Measurements from ENCODE around the gene SMARCAL1.

SMARCAL1 gene

GRCh38 chr2:216467845-216468244, 55.6 kb downstream of the SMARCAL1 start:
- Histone ChIP-seq H3K9ac (ENCODE audit: insufficient read length, low read depth) (no peak overlapping the region), H3K27me3 (ENCODE audit: insufficient read depth, insufficient read length) (no peaks in the 10 kb centered on the region), H3K4me3 (ENCODE audit: insufficient read length, low read depth) (no peak overlapping the region), H3K36me3 (ENCODE audit: insufficient read depth, insufficient read length, low read length) (peaks cover 41% of the 10 kb centered on the region), H3K4me1 (ENCODE audit: insufficient read depth, insufficient read length) (no peaks in the 10 kb centered on the region), H3K9me3 (ENCODE audit: insufficient read depth, low read length) (no peaks in the 10 kb centered on the region)
- no peak for DNase-seq (ENCODE audit: low read depth, low spot score)
- TF ChIP-seq SUZ12 (IDR thresholded peaks at IDR 0.05; ENCODE audit: extremely low read depth, insufficient read depth, insufficient read length): no peak
- no peak for TF ChIP-seq ZNF274 (IDR thresholded peaks at IDR 0.05; ENCODE audit: low read depth, low read length)
- no peak for TF ChIP-seq YY1 (IDR thresholded peaks at IDR 0.05; ENCODE audit: insufficient read depth, insufficient read length)

- no peaks in the 10 kb centered on the region for H3K4me1 ChIP-seq (ENCODE audit: insufficient read depth, insufficient read length)
- no peaks in the 10 kb centered on the region for H3K27me3 ChIP-seq (ENCODE audit: insufficient read depth, insufficient read length)
- no peaks in the 10 kb centered on the region for H3K9me3 ChIP-seq (ENCODE audit: insufficient read depth, low read length)
- H3K4me3 ChIP-seq (ENCODE audit: insufficient read length, low read depth): no peak overlapping the region
- H3K9ac ChIP-seq (ENCODE audit: insufficient read length, low read depth): no peak overlapping the region
- peaks cover 37% of the 10 kb centered on the region for H3K36me3 ChIP-seq (ENCODE audit: insufficient read depth, insufficient read length, low read length)
- no peak for DNase-seq (ENCODE audit: low read depth, low spot score)
- no peak for TF ChIP-seq SUZ12 (IDR thresholded peaks at IDR 0.05; ENCODE audit: extremely low read depth, insufficient read depth, insufficient read length)
- no peak for TF ChIP-seq ZNF274 (IDR thresholded peaks at IDR 0.05; ENCODE audit: low read depth, low read length)
- no peak for TF ChIP-seq YY1 (IDR thresholded peaks at IDR 0.05; ENCODE audit: insufficient read depth, insufficient read length)
Observed at GRCh38 chr2:216469661-216470060, 57.4 kb downstream of the SMARCAL1 start.

- Histone ChIP-seq H3K9ac (ENCODE audit: insufficient read length, low read depth) (no peak overlapping the region), H3K4me3 (ENCODE audit: insufficient read length, low read depth) (no peak overlapping the region), H3K36me3 (ENCODE audit: insufficient read depth, insufficient read length, low read length) (peaks cover 49% of the 10 kb centered on the region), H3K9me3 (ENCODE audit: insufficient read depth, low read length) (no peaks in the 10 kb centered on the region), H3K4me1 (ENCODE audit: insufficient read depth, insufficient read length) (peaks cover under 1% of the 10 kb centered on the region), H3K27me3 (ENCODE audit: insufficient read depth, insufficient read length) (no peaks in the 10 kb centered on the region)
- no peak for DNase-seq (ENCODE audit: low read depth, low spot score)
- no peak for TF ChIP-seq YY1 (IDR thresholded peaks at IDR 0.05; ENCODE audit: insufficient read depth, insufficient read length)
- TF ChIP-seq ZNF274 (IDR thresholded peaks at IDR 0.05; ENCODE audit: low read depth, low read length): no peak
- no peak for TF ChIP-seq SUZ12 (IDR thresholded peaks at IDR 0.05; ENCODE audit: extremely low read depth, insufficient read depth, insufficient read length)
Observed at GRCh38 chr2:216473187-216473586, 60.9 kb downstream of the SMARCAL1 start.

GRCh38 chr2:216474925-216475670, 62.8 kb downstream of the SMARCAL1 start:
- Histone ChIP-seq H3K36me3 (ENCODE audit: insufficient read depth, insufficient read length, low read length) (peaks cover 58% of the 10 kb centered on the region), H3K4me3 (ENCODE audit: insufficient read length, low read depth) (no peak overlapping the region), H3K9ac (ENCODE audit: insufficient read length, low read depth) (no peak overlapping the region), H3K9me3 (ENCODE audit: insufficient read depth, low read length) (no peaks in the 10 kb centered on the region), H3K4me1 (ENCODE audit: insufficient read depth, insufficient read length) (peaks cover 9% of the 10 kb centered on the region), H3K27me3 (ENCODE audit: insufficient read depth, insufficient read length) (no peaks in the 10 kb centered on the region)
- DNase-seq (ENCODE audit: low read depth, low spot score): no peak
- TF ChIP-seq ZNF274 (IDR thresholded peaks at IDR 0.05; ENCODE audit: low read depth, low read length) (no peak), YY1 (IDR thresholded peaks at IDR 0.05; ENCODE audit: insufficient read depth, insufficient read length) (no peak), SUZ12 (IDR thresholded peaks at IDR 0.05; ENCODE audit: extremely low read depth, insufficient read depth, insufficient read length) (no peak)

GRCh38 chr2:216475767-216476166, 63.5 kb downstream of the SMARCAL1 start:
- Histone ChIP-seq H3K36me3 (ENCODE audit: insufficient read depth, insufficient read length, low read length) (peaks cover 65% of the 10 kb centered on the region), H3K9me3 (ENCODE audit: insufficient read depth, low read length) (no peaks in the 10 kb centered on the region), H3K4me1 (ENCODE audit: insufficient read depth, insufficient read length) (peaks cover 9% of the 10 kb centered on the region), H3K9ac (ENCODE audit: insufficient read length, low read depth) (no peak overlapping the region), H3K4me3 (ENCODE audit: insufficient read length, low read depth) (no peak overlapping the region), H3K27me3 (ENCODE audit: insufficient read depth, insufficient read length) (no peaks in the 10 kb centered on the region)
- DNase-seq (ENCODE audit: low read depth, low spot score): no peak
- TF ChIP-seq ZNF274 (IDR thresholded peaks at IDR 0.05; ENCODE audit: low read depth, low read length) (no peak), YY1 (IDR thresholded peaks at IDR 0.05; ENCODE audit: insufficient read depth, insufficient read length) (no peak), SUZ12 (IDR thresholded peaks at IDR 0.05; ENCODE audit: extremely low read depth, insufficient read depth, insufficient read length) (no peak)

- Histone ChIP-seq H3K4me3 (ENCODE audit: insufficient read length, low read depth) (no peak overlapping the region), H3K4me1 (ENCODE audit: insufficient read depth, insufficient read length) (peaks cover 9% of the 10 kb centered on the region), H3K36me3 (ENCODE audit: insufficient read depth, insufficient read length, low read length) (peaks cover 58% of the 10 kb centered on the region), H3K27me3 (ENCODE audit: insufficient read depth, insufficient read length) (no peaks in the 10 kb centered on the region), H3K9ac (ENCODE audit: insufficient read length, low read depth) (no peak overlapping the region), H3K9me3 (ENCODE audit: insufficient read depth, low read length) (no peaks in the 10 kb centered on the region)
- TF ChIP-seq SUZ12 (IDR thresholded peaks at IDR 0.05; ENCODE audit: extremely low read depth, insufficient read depth, insufficient read length) (no peak), YY1 (IDR thresholded peaks at IDR 0.05; ENCODE audit: insufficient read depth, insufficient read length) (no peak), ZNF274 (IDR thresholded peaks at IDR 0.05; ENCODE audit: low read depth, low read length) (no peak)
- DNase-seq (ENCODE audit: low read depth, low spot score): no peak
Observed at GRCh38 chr2:216477283-216478035, 65.2 kb downstream of the SMARCAL1 start.

DNA sequence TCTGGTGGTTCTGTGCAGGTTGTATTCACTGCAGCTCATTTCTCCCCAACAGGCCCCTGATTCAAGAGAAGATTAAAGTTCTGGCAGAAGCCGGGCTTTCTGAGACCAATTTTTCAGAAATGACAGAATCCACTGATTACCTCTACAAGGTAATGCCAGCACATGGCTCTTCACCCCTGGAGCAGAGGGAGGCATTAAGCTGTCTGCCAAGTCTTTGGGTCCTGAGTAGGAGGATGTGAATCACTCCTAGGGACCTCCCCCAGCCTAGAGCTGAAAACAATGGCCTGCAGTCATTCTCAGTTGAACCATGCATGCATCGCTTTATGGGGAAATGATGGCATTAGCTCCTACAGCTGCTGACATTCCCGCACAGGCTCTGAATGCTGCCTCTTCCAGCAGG, 65.9 kb downstream of the SMARCAL1 start:
- H3K4me1 ChIP-seq (ENCODE audit: insufficient read depth, insufficient read length): peaks cover 9% of the 10 kb centered on the region
- H3K36me3 ChIP-seq (ENCODE audit: insufficient read depth, insufficient read length, low read length): peaks cover 65% of the 10 kb centered on the region
- DNase-seq (ENCODE audit: low read depth, low spot score): no peak
- H3K9ac ChIP-seq (ENCODE audit: insufficient read length, low read depth): no peak overlapping the region
- no peaks in the 10 kb centered on the region for H3K27me3 ChIP-seq (ENCODE audit: insufficient read depth, insufficient read length)
- no peak overlapping the region for H3K4me3 ChIP-seq (ENCODE audit: insufficient read length, low read depth)
- no peak for TF ChIP-seq SUZ12 (IDR thresholded peaks at IDR 0.05; ENCODE audit: extremely low read depth, insufficient read depth, insufficient read length)
- no peak for TF ChIP-seq ZNF274 (IDR thresholded peaks at IDR 0.05; ENCODE audit: low read depth, low read length)
- no peak for TF ChIP-seq YY1 (IDR thresholded peaks at IDR 0.05; ENCODE audit: insufficient read depth, insufficient read length)
- H3K9me3 ChIP-seq (ENCODE audit: insufficient read depth, low read length): no peaks in the 10 kb centered on the region

Data from NT2/D1 (cell line).